GM12878 (cell line): Measurements from ENCODE around the gene CDKN2B. TPM values are rescaled to one million over a fixed set of nuclear protein-coding genes. Genes with fewer than 3 reads are reported as not detected.

Source experiments
- ATAC-seq: fragments of 200-7000 bp; cut with Tn5 transposase; 3 replicates; pipeline ENCODE4 v1.9.1; 2020; ENCODE audit warnings: mild to moderate bottlenecking, moderate library complexity
- BruUV-seq: library from RNA; stranded (reverse); fragments of 400-500 nt; replicated peaks from 2 replicates; lab custom pipeline; 2021; lab: Mats Ljungman, UMichigan
- CTCF ChIA-PET: fragments of 300-600 bp; sonication (Branson Sonifier 250); formaldehyde crosslinking; extraction: SDS; loops from one replicate; lab custom pipeline; 2021; ENCODE audit warnings: inconsistent platforms; lab: Yijun Ruan, JAX
- POLR2A ChIA-PET: fragments of 350-600 bp; formaldehyde crosslinking; extraction: SDS; loops from one replicate; lab custom pipeline; 2021; ENCODE audit warnings: inconsistent platforms; lab: Charles Lee
- RAD21 ChIA-PET: fragments of 300-600 bp; sonication (Branson Sonifier 250); formaldehyde crosslinking; loops from one replicate; lab custom pipeline; 2023; ENCODE audit warnings: antibody characterized with exemption; ENCODE audit not compliant: unreplicated experiment; lab: Charles Lee
- SMC1A ChIA-PET: fragments of 300-600 bp; sonication (Branson Sonifier 250); formaldehyde crosslinking; loops from one replicate; lab custom pipeline; 2023; ENCODE audit not compliant: unreplicated experiment, uncharacterized antibody; lab: Charles Lee
- DNase-seq: peaks from one replicate; pipeline ENCODE4 v3.0.0-alpha.2; 2011; ENCODE audit warnings: low read depth, low spot score
- FAIRE-seq: peaks from 3 replicates; lab custom pipeline; 2011; peaks lifted over from hg19 to GRCh38; lab: Jason Lieb, UNC
- H2AFZ ChIP-seq: 2 replicates; pipeline ENCODE4 v1.6.0; 2011; ENCODE audit warnings: low read depth, low read length, control low read depth; ENCODE audit not compliant: control insufficient read depth
- H3K27ac ChIP-seq: 2 replicates; pipeline ENCODE4 v1.5.1; 2011; ENCODE audit warnings: control low read depth; ENCODE audit not compliant: control insufficient read depth, insufficient read depth
- H3K27me3 ChIP-seq, 2 experiments: replicated peaks in 1 of 2; 2 replicates each; pipeline versions ENCODE4 v1.6.0 to v1.6.1; 2011; ENCODE audit warnings: low read length in 1 of 2; ENCODE audit not compliant: control insufficient read depth in 2 of 2, insufficient read depth in 2 of 2
- H3K36me3 ChIP-seq, 2 experiments: 2 replicates each; pipeline ENCODE4 v1.5.1; 2011; ENCODE audit warnings: low read length in 1 of 2; ENCODE audit not compliant: control insufficient read depth in 2 of 2, insufficient read depth in 2 of 2
- H3K4me1 ChIP-seq: 2 replicates; pipeline ENCODE4 v1.6.1; 2011; ENCODE audit warnings: mild to moderate bottlenecking, low read length, moderate library complexity, mixed read lengths; ENCODE audit not compliant: control insufficient read depth, insufficient read depth
- H3K4me2 ChIP-seq: 2 replicates; pipeline ENCODE4 v1.6.0; 2011; ENCODE audit warnings: control low read depth; ENCODE audit not compliant: control insufficient read depth, insufficient read depth
- H3K4me3 ChIP-seq: fragments of 200-600 bp; sonication (generic); 2 replicates; pipeline ENCODE4 v1.5.1; 2016
- H3K79me2 ChIP-seq: 2 replicates; pipeline ENCODE4 v1.6.0; 2011; ENCODE audit warnings: low read length; ENCODE audit not compliant: control insufficient read depth, insufficient read depth
- H3K9ac ChIP-seq: 2 replicates; pipeline ENCODE4 v1.8.0; 2011; ENCODE audit warnings: low read length, control low read depth, mixed read lengths; ENCODE audit not compliant: control insufficient read depth, insufficient read depth
- H3K9me3 ChIP-seq: replicated peaks from 3 replicates; pipeline ENCODE4 v1.5.1; 2011; ENCODE audit warnings: mild to moderate bottlenecking, low read length; ENCODE audit not compliant: control insufficient read depth, insufficient read depth
- H4K20me1 ChIP-seq: 2 replicates; pipeline ENCODE4 v1.6.0; 2011; ENCODE audit not compliant: control insufficient read depth, insufficient read depth
- ASH2L ChIP-seq: fragments of 300-600, 200-600 bp; sonication (generic); IDR thresholded peaks from 2 replicates; pipeline ENCODE4 v1.6.1; 2017; ENCODE audit warnings: low read depth, mild to moderate bottlenecking, borderline replicate concordance
- BRCA1 ChIP-seq: IDR thresholded peaks from 2 replicates; pipeline ENCODE4 v1.6.1; 2011; ENCODE audit warnings: low read depth, low read length, improper control_type of control experiment
- EZH2 ChIP-seq: IDR thresholded peaks from 2 replicates; pipeline ENCODE4 v1.6.1; 2012; ENCODE audit warnings: low read depth, mild to moderate bottlenecking, control low read depth, inconsistent platforms, low read length, borderline replicate concordance; ENCODE audit not compliant: control insufficient read depth
- GABPA ChIP-seq: IDR thresholded peaks from 2 replicates; pipeline ENCODE4 v1.6.1; 2014; ENCODE audit warnings: antibody characterized with exemption, low read depth, mild to moderate bottlenecking, inconsistent platforms
- MXI1 ChIP-seq: fragments of 150-350 bp; IDR thresholded peaks from 2 replicates; pipeline ENCODE4 v1.6.1; 2011; ENCODE audit warnings: low read depth, mild to moderate bottlenecking, inconsistent platforms, low read length, improper control_type of control experiment
- NFIC ChIP-seq: IDR thresholded peaks from 2 replicates; pipeline ENCODE4 v1.6.1; 2012; ENCODE audit warnings: low read depth, mild to moderate bottlenecking, inconsistent platforms, low read length, moderate library complexity
- NFYB ChIP-seq: IDR thresholded peaks from 2 replicates; pipeline ENCODE4 v1.6.1; 2011; ENCODE audit warnings: low read depth, mild to moderate bottlenecking, low read length, improper control_type of control experiment, moderate library complexity; ENCODE audit not compliant: insufficient read depth
- NRF1 ChIP-seq: conservative IDR thresholded peaks from 2 replicates; pipeline ENCODE4 v1.6.1; 2011; ENCODE audit warnings: mild to moderate bottlenecking, low read depth, low read length, improper control_type of control experiment
- SMAD5 ChIP-seq: IDR thresholded peaks from 2 replicates; pipeline ENCODE4 v1.6.1; 2016; ENCODE audit warnings: antibody characterized with exemption, low read depth
- YBX1 ChIP-seq: fragments of 450-650 bp; IDR thresholded peaks from 2 replicates; pipeline ENCODE4 v1.6.1; 2016; ENCODE audit warnings: antibody characterized with exemption
- ZNF217 ChIP-seq: fragments of 450-650 bp; IDR thresholded peaks from 2 replicates; pipeline ENCODE4 v1.6.1; 2017; ENCODE audit warnings: antibody characterized with exemption, mild to moderate bottlenecking
- WGBS: methylation state at CpG from one replicate; pipeline ENCODE4 v1.1.6; 2016; ENCODE audit warnings: low lambda C conversion rate; ENCODE audit not compliant: insufficient replicate concordance, insufficient coverage; ENCODE audit errors: missing lambda C conversion rate; 5-methylcytosine and 5-hydroxymethylcytosine counted together
- in situ Hi-C: fragments of 300-500 bp; cut with MboI; formaldehyde crosslinking; loops from 9 replicates; pipeline ENCODE4 v1.14.3; 2018; ENCODE audit warnings: mixed read lengths
- intact Hi-C: fragments of 100-400 bp; cut with micrococcal nuclease; formaldehyde crosslinking; loops from one replicate; pipeline ENCODE4 v1.14.2; 2022; ENCODE audit not compliant: unreplicated experiment
- polyA plus RNA-seq, 11 experiments: library from polyadenylated mRNA; depleted of rRNA in 4 of 11; unstranded in 6 of 11; stranded (reverse) in 5 of 11; fragments of >200 nt; fragmentation: Nextera tagmentation in 4 of 11; fragmentation: Illumina TruSeq in 1 of 11; extraction: Ambion mirVana in 4 of 11; extraction: Trizol in 1 of 11; gene quantifications; 1 replicate in 1 of 11; 2 replicates in 10 of 11; pipeline versions ENCODE4 v1.2.1 to v1.2.3, GENCODE V29; 2011 to 2016; ENCODE audit warnings: inconsistent platforms in 2 of 11, missing spikeins in 2 of 11, low read depth in 1 of 11
- total RNA-seq, 4 experiments: library from RNA; depleted of rRNA in 3 of 4; stranded (reverse); fragments of >200 nt in 3 of 4; fragmentation: Illumina TruSeq in 1 of 4; extraction: Trizol in 1 of 4; gene quantifications; 2 replicates each; pipeline versions ENCODE4 v1.2.1 to v1.2.3, GENCODE V29; 2013 to 2021
- TF ChIP-seq, protein P1 (sequence below): IDR thresholded peaks from 2 replicates; pipeline ENCODE4 v1.6.1; 2011; ENCODE audit warnings: borderline replicate concordance, low read depth, mild to moderate bottlenecking, moderate library complexity, low read length; ENCODE audit not compliant: insufficient read depth, poor library complexity, severe bottlenecking
- TF ChIP-seq, protein P2 (sequence below): fragments of 450-650 bp; IDR thresholded peaks from 2 replicates; pipeline ENCODE4 v1.6.1; 2016; ENCODE audit warnings: mild to moderate bottlenecking, moderate library complexity, borderline replicate concordance
- TF ChIP-seq, protein P3 (sequence below): fragments of 450-650 bp; IDR thresholded peaks from 2 replicates; pipeline ENCODE4 v1.6.1; 2014; ENCODE audit warnings: mild to moderate bottlenecking
- TF ChIP-seq, protein P4 (sequence below): fragments of 450-650 bp; IDR thresholded peaks from 2 replicates; pipeline ENCODE4 v1.6.1; 2017; ENCODE audit warnings: low read depth, mild to moderate bottlenecking, moderate library complexity

Gene CDKN2B
- total and polyA plus RNA-seq, 10 of the 15 experiments (the other 5 are each of a cell fraction or from before 2014, with no cell fraction given) = 0.03 to 0.47 (median 0.08) TPM; not detected in 1

DNA sequence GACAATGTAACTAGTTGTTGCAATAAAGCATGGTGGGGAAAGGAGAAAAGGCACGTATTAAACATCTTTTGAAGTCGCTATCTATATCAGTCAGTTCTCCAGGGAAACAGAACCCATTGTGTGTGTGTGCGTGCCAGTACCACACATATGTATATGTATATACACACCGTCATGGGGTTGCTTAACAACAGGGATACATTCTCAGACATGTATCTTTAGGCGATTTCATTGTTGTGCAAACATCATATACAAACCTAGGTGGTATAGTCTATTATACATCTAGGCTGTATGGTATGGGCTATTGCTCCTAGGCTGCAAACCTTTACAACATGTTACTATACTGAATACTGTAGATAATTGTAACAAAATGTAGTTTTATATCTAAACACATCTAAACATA lies 12.2 kb downstream of the CDKN2B start (continued):
- TF ChIP-seq, protein P1, sequence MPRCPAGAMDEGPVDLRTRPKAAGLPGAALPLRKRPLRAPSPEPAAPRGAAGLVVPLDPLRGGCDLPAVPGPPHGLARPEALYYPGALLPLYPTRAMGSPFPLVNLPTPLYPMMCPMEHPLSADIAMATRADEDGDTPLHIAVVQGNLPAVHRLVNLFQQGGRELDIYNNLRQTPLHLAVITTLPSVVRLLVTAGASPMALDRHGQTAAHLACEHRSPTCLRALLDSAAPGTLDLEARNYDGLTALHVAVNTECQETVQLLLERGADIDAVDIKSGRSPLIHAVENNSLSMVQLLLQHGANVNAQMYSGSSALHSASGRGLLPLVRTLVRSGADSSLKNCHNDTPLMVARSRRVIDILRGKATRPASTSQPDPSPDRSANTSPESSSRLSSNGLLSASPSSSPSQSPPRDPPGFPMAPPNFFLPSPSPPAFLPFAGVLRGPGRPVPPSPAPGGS = no peak
- TF ChIP-seq NFYB (no peak), BRCA1 (no peak), EZH2 (no peak), SMAD5 (no peak)

DNA sequence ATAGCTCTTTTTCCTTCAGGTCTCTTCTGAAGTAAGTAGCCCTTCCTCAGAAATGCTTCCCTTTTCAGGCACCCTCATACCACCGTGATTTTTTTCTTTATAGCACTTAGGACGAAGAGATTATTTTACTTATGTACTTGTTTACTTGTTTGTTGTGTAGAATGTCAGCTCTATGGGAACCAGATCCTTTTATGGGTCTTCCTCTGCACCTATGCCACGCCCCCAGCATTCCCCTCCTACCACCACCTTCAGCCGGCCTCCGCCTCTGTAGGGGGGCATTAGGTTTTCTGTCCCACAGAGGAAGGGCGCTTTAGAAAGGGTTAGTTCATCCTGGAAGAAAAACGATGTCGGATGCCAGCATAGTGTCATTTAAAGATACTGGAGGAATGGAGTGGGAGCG lies 12.7 kb downstream of the CDKN2B start:
- DNase-seq (no peak), ATAC-seq (no peak), FAIRE-seq (no peak)
- SMC1A ChIA-PET = interaction anchor here (3.8 kb wide), 1 partner anchor 13 kb away, joined by 16 read pairs; the partner anchor contains the start of gene CDKN2B
- RAD21 ChIA-PET = no interaction called here
- H3K79me2 ChIP-seq = peaks cover 24% of the 10 kb centered on the region
- CTCF ChIA-PET = interaction anchor here (0.8 to 7.9 kb wide), 2 partner anchors 11 to 15 kb away, joined by 3 to 54 read pairs; partner anchors contain the start of gene CDKN2B
- H3K9me3 ChIP-seq = no peaks in the 10 kb centered on the region
- in situ Hi-C loops = no loop called here
- H4K20me1 ChIP-seq = no peaks in the 10 kb centered on the region
- peak overlapping the region; percentile 96; the same call in 1 of the 2 replicates for H3K4me2 ChIP-seq
- H3K9ac ChIP-seq = peak overlapping the region; percentile 69
- 0 out of 2 replicates have a peak overlapping the region, but pooled peaks have one; percentile 89 for H3K4me3 ChIP-seq
- H3K36me3 ChIP-seq = no peaks in the 10 kb centered on the region
- BruUV-seq = no TSS peak
- POLR2A ChIA-PET = no interaction called here
- WGBS = 97% methylated on average over 9 of the region's 9 CpGs
- no peak overlapping the region for H3K27ac ChIP-seq
- H3K27me3 ChIP-seq = no peaks in the 10 kb centered on the region
- H2AFZ ChIP-seq = peak overlapping the region; percentile 93; the same call in 1 of the 2 replicates
- intact Hi-C loops = no loop called here
- peaks cover 4% of the 10 kb centered on the region; the same call in 1 of the 2 replicates for H3K4me1 ChIP-seq
- TF ChIP-seq NFIC = no peak
- TF ChIP-seq, protein P2, sequence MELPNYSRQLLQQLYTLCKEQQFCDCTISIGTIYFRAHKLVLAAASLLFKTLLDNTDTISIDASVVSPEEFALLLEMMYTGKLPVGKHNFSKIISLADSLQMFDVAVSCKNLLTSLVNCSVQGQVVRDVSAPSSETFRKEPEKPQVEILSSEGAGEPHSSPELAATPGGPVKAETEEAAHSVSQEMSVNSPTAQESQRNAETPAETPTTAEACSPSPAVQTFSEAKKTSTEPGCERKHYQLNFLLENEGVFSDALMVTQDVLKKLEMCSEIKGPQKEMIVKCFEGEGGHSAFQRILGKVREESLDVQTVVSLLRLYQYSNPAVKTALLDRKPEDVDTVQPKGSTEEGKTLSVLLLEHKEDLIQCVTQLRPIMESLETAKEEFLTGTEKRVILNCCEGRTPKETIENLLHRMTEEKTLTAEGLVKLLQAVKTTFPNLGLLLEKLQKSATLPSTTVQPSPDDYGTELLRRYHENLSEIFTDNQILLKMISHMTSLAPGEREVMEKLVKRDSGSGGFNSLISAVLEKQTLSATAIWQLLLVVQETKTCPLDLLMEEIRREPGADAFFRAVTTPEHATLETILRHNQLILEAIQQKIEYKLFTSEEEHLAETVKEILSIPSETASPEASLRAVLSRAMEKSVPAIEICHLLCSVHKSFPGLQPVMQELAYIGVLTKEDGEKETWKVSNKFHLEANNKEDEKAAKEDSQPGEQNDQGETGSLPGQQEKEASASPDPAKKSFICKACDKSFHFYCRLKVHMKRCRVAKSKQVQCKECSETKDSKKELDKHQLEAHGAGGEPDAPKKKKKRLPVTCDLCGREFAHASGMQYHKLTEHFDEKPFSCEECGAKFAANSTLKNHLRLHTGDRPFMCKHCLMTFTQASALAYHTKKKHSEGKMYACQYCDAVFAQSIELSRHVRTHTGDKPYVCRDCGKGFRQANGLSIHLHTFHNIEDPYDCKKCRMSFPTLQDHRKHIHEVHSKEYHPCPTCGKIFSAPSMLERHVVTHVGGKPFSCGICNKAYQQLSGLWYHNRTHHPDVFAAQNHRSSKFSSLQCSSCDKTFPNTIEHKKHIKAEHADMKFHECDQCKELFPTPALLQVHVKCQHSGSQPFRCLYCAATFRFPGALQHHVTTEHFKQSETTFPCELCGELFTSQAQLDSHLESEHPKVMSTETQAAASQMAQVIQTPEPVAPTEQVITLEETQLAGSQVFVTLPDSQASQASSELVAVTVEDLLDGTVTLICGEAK = no peak
- TF ChIP-seq NRF1 = no peak
- TF ChIP-seq GABPA = no peak
- no peak for TF ChIP-seq MXI1
- TF ChIP-seq, protein P3, sequence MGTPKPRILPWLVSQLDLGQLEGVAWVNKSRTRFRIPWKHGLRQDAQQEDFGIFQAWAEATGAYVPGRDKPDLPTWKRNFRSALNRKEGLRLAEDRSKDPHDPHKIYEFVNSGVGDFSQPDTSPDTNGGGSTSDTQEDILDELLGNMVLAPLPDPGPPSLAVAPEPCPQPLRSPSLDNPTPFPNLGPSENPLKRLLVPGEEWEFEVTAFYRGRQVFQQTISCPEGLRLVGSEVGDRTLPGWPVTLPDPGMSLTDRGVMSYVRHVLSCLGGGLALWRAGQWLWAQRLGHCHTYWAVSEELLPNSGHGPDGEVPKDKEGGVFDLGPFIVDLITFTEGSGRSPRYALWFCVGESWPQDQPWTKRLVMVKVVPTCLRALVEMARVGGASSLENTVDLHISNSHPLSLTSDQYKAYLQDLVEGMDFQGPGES = no peak
- no peak for TF ChIP-seq YBX1
- no peak for TF ChIP-seq ZNF217
- TF ChIP-seq, protein P4, sequence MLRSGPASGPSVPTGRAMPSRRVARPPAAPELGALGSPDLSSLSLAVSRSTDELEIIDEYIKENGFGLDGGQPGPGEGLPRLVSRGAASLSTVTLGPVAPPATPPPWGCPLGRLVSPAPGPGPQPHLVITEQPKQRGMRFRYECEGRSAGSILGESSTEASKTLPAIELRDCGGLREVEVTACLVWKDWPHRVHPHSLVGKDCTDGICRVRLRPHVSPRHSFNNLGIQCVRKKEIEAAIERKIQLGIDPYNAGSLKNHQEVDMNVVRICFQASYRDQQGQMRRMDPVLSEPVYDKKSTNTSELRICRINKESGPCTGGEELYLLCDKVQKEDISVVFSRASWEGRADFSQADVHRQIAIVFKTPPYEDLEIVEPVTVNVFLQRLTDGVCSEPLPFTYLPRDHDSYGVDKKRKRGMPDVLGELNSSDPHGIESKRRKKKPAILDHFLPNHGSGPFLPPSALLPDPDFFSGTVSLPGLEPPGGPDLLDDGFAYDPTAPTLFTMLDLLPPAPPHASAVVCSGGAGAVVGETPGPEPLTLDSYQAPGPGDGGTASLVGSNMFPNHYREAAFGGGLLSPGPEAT = no peak
- TF ChIP-seq ASH2L = no peak
